GM12892 (cell line): ENCODE data around the gene TAF5.

ENCODE experiments used
- DNase-seq: peaks from one replicate; pipeline ENCODE4 v3.0.0; 2011; ENCODE audit not compliant: insufficient read length
- FAIRE-seq: peaks from 2 replicates; lab custom pipeline; 2011; peaks lifted over from hg19 to GRCh38; lab: Jason Lieb, UNC
- POLR2A ChIP-seq: IDR thresholded peaks from 2 replicates; pipeline ENCODE4 v1.6.1; 2011; ENCODE audit warnings: low read depth, low read length, control low read depth
- POLR2AphosphoS5 ChIP-seq: IDR thresholded peaks from 2 replicates; pipeline ENCODE4 v1.6.1; 2011; ENCODE audit warnings: low read depth, low read length, control low read depth
- TAF1 ChIP-seq: IDR thresholded peaks from 2 replicates; pipeline ENCODE4 v1.6.1; 2011; ENCODE audit warnings: low read depth, mild to moderate bottlenecking, control low read depth, low read length, borderline replicate concordance

The TAF5 gene

DNA sequence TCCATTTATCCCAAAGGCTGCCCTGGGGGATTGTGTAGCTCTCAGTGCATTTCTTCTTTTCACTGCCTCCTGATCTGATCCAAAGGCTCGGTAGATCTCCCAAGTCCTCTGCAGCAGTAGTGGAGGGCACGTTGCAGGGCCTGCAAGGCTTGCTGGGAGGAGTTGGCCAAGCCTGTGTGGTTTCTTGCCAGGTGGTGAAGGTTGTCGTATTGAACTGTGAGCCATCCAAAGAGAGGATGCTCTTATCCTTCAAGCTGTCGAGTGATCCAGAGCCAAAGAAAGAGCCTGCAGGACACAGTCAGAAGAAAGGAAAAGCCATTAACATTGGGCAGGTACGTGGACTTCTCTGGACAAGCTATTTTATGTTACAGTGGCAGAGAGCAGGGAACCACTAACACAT lies 49.8 kb downstream of the TAF5 start:
- DNase-seq = no peak
- TF ChIP-seq POLR2A (no peak), TAF1 (no peak), POLR2AphosphoS5 (no peak)
- FAIRE-seq = no peak

DNA sequence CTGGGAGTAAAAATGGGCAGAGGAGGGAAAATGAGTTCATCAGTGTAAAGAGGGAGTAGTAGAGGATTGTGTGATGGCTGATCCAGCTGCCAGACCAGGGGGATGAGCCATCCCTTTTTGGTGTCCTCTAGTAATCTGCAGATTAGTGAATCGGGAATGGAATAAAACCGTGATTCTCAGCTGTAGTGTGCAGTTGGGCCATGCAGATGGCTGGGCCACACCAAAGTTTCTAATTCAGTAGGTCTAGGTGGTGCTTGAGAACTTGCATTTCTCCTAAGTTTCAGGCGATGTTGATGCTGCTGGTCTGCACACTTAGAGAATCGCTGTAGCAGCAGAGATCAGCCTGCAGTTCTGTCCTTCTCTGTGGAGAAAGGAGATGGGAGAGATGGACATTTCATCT lies 51.3 kb downstream of the TAF5 start:
- FAIRE-seq (no peak), DNase-seq (no peak)
- TF ChIP-seq POLR2A (no peak), TAF1 (no peak), POLR2AphosphoS5 (no peak)

DNA sequence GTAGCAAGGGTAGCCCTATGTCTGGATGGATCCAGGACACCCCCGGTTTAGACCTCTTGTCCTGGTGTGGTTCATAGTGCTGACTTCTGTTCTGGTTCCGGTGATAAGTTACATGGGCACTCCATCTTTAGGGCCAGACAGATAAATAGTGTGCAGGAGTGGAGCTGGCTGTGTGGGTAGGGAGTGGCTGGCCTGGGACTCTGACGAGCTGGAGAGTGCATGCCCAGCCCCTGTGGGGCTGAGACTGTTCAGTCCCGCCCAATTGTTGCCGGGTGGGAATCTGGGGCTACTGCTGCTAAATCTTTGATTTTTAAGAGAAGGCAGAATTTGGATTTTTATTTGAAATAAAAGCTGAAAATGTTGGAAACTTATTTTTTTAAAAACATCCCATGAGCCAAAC lies 56.0 kb downstream of the TAF5 start:
- TF ChIP-seq POLR2AphosphoS5 (no peak), POLR2A (no peak), TAF1 (no peak)
- DNase-seq = no peak
- no peak for FAIRE-seq

- DNase-seq (no peak), FAIRE-seq (no peak)
- TF ChIP-seq TAF1 (no peak), POLR2A (no peak), POLR2AphosphoS5 (no peak)
These were observed 60.1 kb downstream of the TAF5 start for GRCh38 chr10:103427866-103428265.

DNA sequence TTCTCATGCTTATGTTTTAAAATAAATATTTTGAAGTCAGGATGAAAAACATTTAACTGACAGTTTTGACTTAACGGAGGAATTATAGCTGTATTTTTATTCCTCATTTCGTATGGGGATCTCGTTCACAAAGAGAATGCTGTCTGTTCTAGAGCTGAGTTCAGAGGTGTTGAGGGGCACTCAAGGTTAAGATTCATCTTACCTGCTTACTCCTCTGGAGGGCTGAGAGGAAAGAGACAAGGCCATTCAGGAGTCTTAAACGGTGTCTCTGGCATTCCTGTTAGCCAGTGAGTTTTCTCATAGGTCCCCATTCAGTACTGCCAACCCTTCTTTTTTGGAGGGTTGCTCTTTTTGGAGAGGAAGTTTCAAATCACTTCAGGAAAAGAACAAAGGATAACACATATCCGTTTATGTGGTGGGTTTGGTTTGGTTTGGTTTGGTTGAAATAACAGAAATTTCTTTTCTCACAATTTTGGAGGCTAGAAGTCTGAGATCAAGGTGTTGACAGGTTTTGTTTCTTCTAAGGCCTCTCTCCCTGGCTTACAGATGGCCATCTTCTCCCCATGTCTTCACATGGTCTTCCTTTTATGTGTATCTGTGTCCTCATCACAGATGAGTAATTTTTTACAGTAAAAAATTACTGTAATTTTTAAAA lies 61.3 kb downstream of the TAF5 start:
- FAIRE-seq (no peak), DNase-seq (no peak)
- TF ChIP-seq POLR2AphosphoS5 = no peak
- no peak for TF ChIP-seq POLR2A
- TF ChIP-seq TAF1 = no peak

DNA sequence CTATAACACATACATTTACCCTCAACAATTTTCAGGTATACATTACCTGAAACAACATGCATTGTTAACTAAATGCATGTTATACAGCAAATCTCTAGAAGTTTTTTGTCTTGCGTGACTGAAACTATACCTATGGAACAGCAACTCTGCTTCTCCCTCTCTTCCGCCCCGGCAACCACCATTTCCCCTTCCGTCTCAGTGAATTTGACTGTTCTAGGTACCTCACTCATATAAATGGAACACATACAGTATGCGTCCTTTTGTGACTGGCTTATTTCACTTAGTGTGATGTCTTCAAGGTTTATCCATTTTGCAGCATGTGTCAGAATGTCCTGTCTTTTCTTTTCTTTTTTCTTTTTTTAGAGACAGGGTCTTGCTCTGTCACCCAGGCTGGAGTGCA lies 61.9 kb downstream of the TAF5 start:
- no peak for FAIRE-seq
- no peak for TF ChIP-seq TAF1
- no peak for TF ChIP-seq POLR2A
- TF ChIP-seq POLR2AphosphoS5 = no peak
- DNase-seq = no peak

- DNase-seq (no peak), FAIRE-seq (no peak)
- no peak for TF ChIP-seq TAF1
- TF ChIP-seq POLR2AphosphoS5 = no peak
- TF ChIP-seq POLR2A = no peak
These were observed 64.1 kb downstream of the TAF5 start for GRCh38 chr10:103431902-103432301.

GRCh38 chr10:103433858-103434257 lies 66.1 kb downstream of the TAF5 start:
- DNase-seq (no peak), FAIRE-seq (no peak)
- TF ChIP-seq TAF1 (no peak), POLR2AphosphoS5 (no peak), POLR2A (no peak)
